SK-N-SH treated with all-trans-retinoic acid at 6 μM for 48 hours (cell line): ENCODE data around the gene CDCA4.

Experiments used
- ATAC-seq: fragments of 200-7000 bp; cut with Tn5 transposase; 3 replicates; pipeline ENCODE4 v1.9.1; 2020; ENCODE audit warnings: mild to moderate bottlenecking, moderate library complexity
- ARNTL ChIP-seq: fragments of 450-650 bp; formaldehyde crosslinking; IDR thresholded peaks from 2 replicates; pipeline ENCODE4 v1.5.0; 2020; ENCODE audit warnings: low read depth, mild to moderate bottlenecking, moderate library complexity, borderline replicate concordance
- BACH2 ChIP-seq: fragments of 250-450 bp; sonication (Bioruptor Pico); IDR thresholded peaks from 2 replicates; pipeline ENCODE4 v1.9.0; 2021; ENCODE audit warnings: mild to moderate bottlenecking, borderline replicate concordance
- CREB5 ChIP-seq: fragments of 250-450 bp; sonication (Bioruptor Pico); IDR thresholded peaks from 2 replicates; pipeline ENCODE4 v1.5.1; 2020; ENCODE audit warnings: low read depth, mild to moderate bottlenecking, moderate library complexity
- CSDC2 ChIP-seq: fragments of 250-450 bp; sonication (Bioruptor Pico); IDR thresholded peaks from 2 replicates; pipeline ENCODE4 v1.5.0; 2020; ENCODE audit warnings: mild to moderate bottlenecking, moderate library complexity
- CSRNP3 ChIP-seq: fragments of 250-450 bp; sonication (Bioruptor Pico); IDR thresholded peaks from 2 replicates; pipeline ENCODE4 v1.5.1; 2021; ENCODE audit warnings: mild to moderate bottlenecking, moderate library complexity
- ESRRG ChIP-seq: fragments of 250-450 bp; sonication (Bioruptor Pico); IDR thresholded peaks from 2 replicates; pipeline ENCODE4 v1.6.1; 2021; ENCODE audit warnings: mild to moderate bottlenecking
- GLIS3 ChIP-seq: fragments of 250-450 bp; sonication (Bioruptor Pico); IDR thresholded peaks from 2 replicates; pipeline ENCODE4 v1.5.0; 2020; ENCODE audit warnings: mild to moderate bottlenecking, moderate library complexity
- ISL1 ChIP-seq: fragments of 250-450 bp; sonication (Bioruptor Pico); IDR thresholded peaks from 2 replicates; pipeline ENCODE4 v2.1.2; 2022; ENCODE audit warnings: mild to moderate bottlenecking, moderate library complexity
- OSR1 ChIP-seq: fragments of 250-450 bp; sonication (Bioruptor Pico); IDR thresholded peaks from 2 replicates; pipeline ENCODE4 v1.8.0; 2022; ENCODE audit warnings: moderate library complexity, mild to moderate bottlenecking, inconsistent platforms
- PATZ1 ChIP-seq: fragments of 250-450 bp; sonication (Bioruptor Pico); IDR thresholded peaks from 2 replicates; pipeline ENCODE4 v1.8.0; 2020; ENCODE audit warnings: mild to moderate bottlenecking, moderate library complexity, borderline replicate concordance
- POU6F1 ChIP-seq: fragments of 250-450 bp; sonication (Bioruptor Pico); IDR thresholded peaks from 2 replicates; pipeline ENCODE4 v1.8.0; 2021; ENCODE audit warnings: low read depth, mild to moderate bottlenecking, moderate library complexity, borderline replicate concordance
- PPARA ChIP-seq: fragments of 250-450 bp; sonication (Bioruptor Pico); IDR thresholded peaks from 2 replicates; pipeline ENCODE4 v1.5.0; 2020; ENCODE audit warnings: mild to moderate bottlenecking, borderline replicate concordance
- RARB ChIP-seq: fragments of 250-450 bp; sonication (Bioruptor Pico); IDR thresholded peaks from 2 replicates; pipeline ENCODE4 v1.8.0; 2021; ENCODE audit warnings: mild to moderate bottlenecking, moderate library complexity
- SNAI2 ChIP-seq: fragments of 250-450 bp; sonication (Bioruptor Pico); IDR thresholded peaks from 2 replicates; pipeline ENCODE4 v1.5.0; 2020; ENCODE audit warnings: mild to moderate bottlenecking, moderate library complexity
- TCF4 ChIP-seq: fragments of 250-450 bp; sonication (Bioruptor Pico); IDR thresholded peaks from 2 replicates; pipeline ENCODE4 v1.8.0; 2021; ENCODE audit warnings: mild to moderate bottlenecking, moderate library complexity, borderline replicate concordance
- TOX ChIP-seq: fragments of 250-450 bp; sonication (Bioruptor Pico); IDR thresholded peaks from 2 replicates; pipeline ENCODE4 v1.8.0; 2021; ENCODE audit warnings: mild to moderate bottlenecking, moderate library complexity, borderline replicate concordance
- TSHZ2 ChIP-seq: fragments of 250-450 bp; sonication (Bioruptor Pico); IDR thresholded peaks from 2 replicates; pipeline ENCODE4 v1.5.0; 2020; ENCODE audit warnings: mild to moderate bottlenecking, moderate library complexity
- ZC3H10 ChIP-seq: fragments of 250-450 bp; sonication (Bioruptor Pico); IDR thresholded peaks from 2 replicates; pipeline ENCODE4 v1.5.1; 2021; ENCODE audit warnings: mild to moderate bottlenecking, moderate library complexity
- ZFP3 ChIP-seq: fragments of 250-450 bp; sonication (Bioruptor Pico); IDR thresholded peaks from 2 replicates; pipeline ENCODE4 v1.5.0; 2020; ENCODE audit warnings: mild to moderate bottlenecking, moderate library complexity
- ZFP30 ChIP-seq: fragments of 450-650 bp; formaldehyde crosslinking; IDR thresholded peaks from 2 replicates; pipeline ENCODE4 v1.5.0; 2022; ENCODE audit warnings: mild to moderate bottlenecking, moderate library complexity
- ZNF565 ChIP-seq: fragments of 450-650 bp; formaldehyde crosslinking; conservative IDR thresholded peaks from 2 replicates; pipeline ENCODE4 v1.5.0; 2020; ENCODE audit warnings: low read depth, mild to moderate bottlenecking, moderate library complexity
- ZNF8 ChIP-seq: fragments of 450-650 bp; formaldehyde crosslinking; IDR thresholded peaks from 2 replicates; pipeline ENCODE4 v1.5.0; 2020; ENCODE audit warnings: mild to moderate bottlenecking, moderate library complexity

The CDCA4 gene

GRCh38 chr14:104967386-104968152, 53.3 kb downstream of the CDCA4 start:
- TF ChIP-seq PATZ1 (CRISPR knock-in tag) = no peak
- no peak for TF ChIP-seq ZFP30 (CRISPR knock-in tag)
- no peak for TF ChIP-seq GLIS3 (CRISPR knock-in tag)
- TF ChIP-seq ESRRG = no peak
- TF ChIP-seq ISL1 = no peak
- no peak for TF ChIP-seq ZNF8 (CRISPR knock-in tag)
- TF ChIP-seq CREB5 = no peak
- TF ChIP-seq RARB (CRISPR knock-in tag) = no peak
- TF ChIP-seq SNAI2 (CRISPR knock-in tag) = no peak
- no peak for TF ChIP-seq CSDC2 (CRISPR knock-in tag)
- no peak for TF ChIP-seq POU6F1 (CRISPR knock-in tag)
- no peak for TF ChIP-seq PPARA (CRISPR knock-in tag)
- TF ChIP-seq TSHZ2 (CRISPR knock-in tag) = no peak
- no peak for ATAC-seq

GRCh38 chr14:104966981-104967385, 53.9 kb downstream of the CDCA4 start:
- ATAC-seq = no peak

More at GRCh38 chr14:104966981-104967385, 53.9 kb downstream of the CDCA4 start:
- TF ChIP-seq OSR1 (CRISPR knock-in tag) (no peak), SNAI2 (CRISPR knock-in tag) (no peak), ZFP3 (CRISPR knock-in tag) (no peak), RARB (CRISPR knock-in tag) (no peak), CREB5 (no peak), TSHZ2 (CRISPR knock-in tag) (no peak), CSDC2 (CRISPR knock-in tag) (no peak), PATZ1 (CRISPR knock-in tag) (no peak), ZC3H10 (no peak), TCF4 (no peak), ESRRG (no peak), ARNTL (no peak), GLIS3 (CRISPR knock-in tag) (no peak), ISL1 (no peak), ZFP30 (CRISPR knock-in tag) (no peak), TOX (CRISPR knock-in tag) (no peak), CSRNP3 (CRISPR knock-in tag) (no peak), PPARA (CRISPR knock-in tag) (no peak), BACH2 (CRISPR knock-in tag) (no peak), ZNF565 (CRISPR knock-in tag) (no peak)
